Measurements from ENCODE around the gene MYRIP.

MYRIP gene

DNA sequence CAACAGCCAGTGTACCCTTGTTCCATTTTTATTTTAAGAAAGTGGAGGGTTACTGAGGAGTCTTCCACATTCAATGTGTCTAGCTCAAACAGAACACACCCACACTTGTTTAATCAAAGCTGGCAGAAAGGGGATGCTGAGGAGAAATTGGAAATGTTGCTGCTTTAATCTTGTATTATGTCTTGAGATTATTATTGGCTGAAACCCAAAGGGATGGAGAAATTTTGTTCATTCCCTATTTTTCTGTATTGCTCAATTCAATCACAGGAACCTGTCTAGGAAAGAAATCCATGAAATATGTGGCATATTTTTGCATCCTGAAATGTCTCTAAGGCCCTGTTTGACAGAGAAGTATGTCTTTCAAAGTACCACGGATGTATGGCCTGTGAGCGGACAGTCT lies 238.0 kb downstream of the MYRIP start:
- Histone ChIP-seq H3K18ac (ENCODE audit: low read length) (no peak overlapping the region), H3K23ac (ENCODE audit: low read depth, low read length, poor library complexity) (no peak overlapping the region), H3K9ac (ENCODE audit: low read depth, low read length, poor library complexity) (no peak overlapping the region), H2BK12ac (ENCODE audit: low read length) (no peak overlapping the region), H2BK15ac (ENCODE audit: low read length) (no peak overlapping the region), H2BK5ac (ENCODE audit: low read length) (no peak overlapping the region), H3K9me3 (replicated peaks in 1 of 2; ENCODE audit: control insufficient read depth in 2 of 2, insufficient read depth in 1 of 2, low read depth in 1 of 2, low read length in 2 of 2) (no peaks in the 10 kb centered on the region), H3K4me1 (ENCODE audit: control insufficient read depth in 2 of 2, insufficient read depth in 1 of 2, low read depth in 1 of 2, low read length in 2 of 2) (no peaks in the 10 kb centered on the region), H3K4me2 (ENCODE audit: insufficient read depth, low read length, poor library complexity, severe bottlenecking) (no peak overlapping the region), H3K27me3 (ENCODE audit: control insufficient read depth in 3 of 3, insufficient read depth in 3 of 3, low read depth in 1 of 3, low read length in 3 of 3) (no peaks in the 10 kb centered on the region), H3K4ac (ENCODE audit: low read length) (no peak overlapping the region), H3K14ac (ENCODE audit: low read length) (no peak overlapping the region), H3K79me1 (ENCODE audit: low read depth, low read length) (no peaks in the 10 kb centered on the region), H2AFZ (ENCODE audit: low read length) (no peak overlapping the region), H4K91ac (ENCODE audit: low read depth, low read length, poor library complexity) (no peak overlapping the region), H2AK5ac (ENCODE audit: low read depth, low read length) (no peak overlapping the region), H4K8ac (ENCODE audit: low read depth, low read length) (no peak overlapping the region), H3K27ac (replicated peaks; ENCODE audit: low read length) (no peak overlapping the region), H3K36me3 (replicated peaks in 1 of 2; ENCODE audit: control insufficient read depth in 2 of 2, insufficient read depth in 2 of 2, low read length in 2 of 2) (no peaks in the 10 kb centered on the region), H2BK120ac (ENCODE audit: low read depth, low read length) (no peak overlapping the region), H3K4me3 (ENCODE audit: low read length in 2 of 2) (no peak overlapping the region)
- no CpG with 5 or more reads among the region's 2 CpGs for WGBS, 2 donors (ENCODE audit: extremely low coverage in 2 of 2, insufficient read length in 2 of 2, insufficient replicate concordance in 1 of 2)
- DNase-seq (ENCODE audit: low spot score), result no peak

DNA sequence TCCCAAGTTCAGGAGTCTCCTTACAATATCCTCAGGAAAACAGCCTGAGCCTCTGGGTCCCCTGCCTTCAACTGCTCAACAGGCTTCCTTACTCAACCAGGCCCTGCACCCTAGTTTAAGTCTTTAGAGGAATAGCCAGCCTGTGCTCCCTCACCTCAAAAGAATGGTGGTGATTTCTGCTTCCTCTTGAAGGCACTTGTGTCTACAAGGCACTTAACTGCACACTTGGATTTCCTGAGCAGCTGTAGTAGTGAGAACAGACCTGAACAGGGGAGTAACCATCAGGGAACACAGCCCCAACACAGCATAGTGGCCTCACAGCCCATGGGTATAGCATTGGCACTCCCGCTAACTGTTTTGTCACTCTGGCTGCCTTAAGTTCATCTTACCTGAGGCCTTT lies 244.3 kb downstream of the MYRIP start:
- WGBS, 2 donors (ENCODE audit: extremely low coverage in 2 of 2, insufficient read length in 2 of 2, insufficient replicate concordance in 1 of 2), result no CpG with 5 or more reads among the region's 1 CpG

DNA sequence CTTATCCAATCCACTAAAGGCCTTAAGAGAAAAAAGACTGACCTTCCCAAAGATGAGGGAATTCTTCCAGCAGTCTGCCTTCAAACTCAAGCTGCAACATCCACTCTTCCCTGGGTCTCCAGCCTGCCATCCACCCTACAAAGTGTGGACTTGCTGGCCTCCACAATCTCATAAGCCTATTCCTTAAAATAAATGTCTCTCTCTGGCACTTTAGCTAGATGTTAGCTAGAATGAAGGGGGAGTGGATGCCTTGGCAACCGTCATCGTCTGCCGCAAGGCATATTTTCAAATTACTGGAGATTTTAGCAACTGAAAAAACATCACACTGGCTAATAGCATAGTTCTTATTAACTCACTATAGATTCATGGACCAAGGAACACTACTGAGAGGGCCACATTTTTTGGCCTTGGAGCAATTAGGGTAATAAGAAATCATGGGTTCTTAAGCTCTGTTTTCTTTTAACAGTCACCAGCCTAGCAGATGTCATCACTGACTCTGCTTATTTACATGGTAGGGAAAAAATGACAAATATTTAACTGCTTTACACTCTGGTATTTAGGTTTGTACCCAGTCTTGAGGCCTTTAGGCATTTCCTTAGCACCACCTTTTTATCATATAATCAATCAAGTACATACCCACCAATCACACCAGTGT lies 245.3 kb downstream of the MYRIP start:
- no peak overlapping the region for H3K18ac ChIP-seq (ENCODE audit: low read length)
- H4K91ac ChIP-seq (ENCODE audit: low read depth, low read length, poor library complexity), result no peak overlapping the region
- WGBS, 2 donors (ENCODE audit: extremely low coverage in 2 of 2, insufficient read length in 2 of 2, insufficient replicate concordance in 1 of 2), result no CpG with 5 or more reads among the region's 3 CpGs

More for the DNA sequence above, 244.3 kb downstream of the MYRIP start:
- H3K18ac ChIP-seq (ENCODE audit: low read length), result no peak overlapping the region
- no peak overlapping the region for H3K4ac ChIP-seq (ENCODE audit: low read length)
- H3K9ac ChIP-seq (ENCODE audit: low read depth, low read length, poor library complexity), result no peak overlapping the region
- no peak overlapping the region for H3K4me3 ChIP-seq (ENCODE audit: low read length in 2 of 2)
- H3K36me3 ChIP-seq (replicated peaks in 1 of 2; ENCODE audit: control insufficient read depth in 2 of 2, insufficient read depth in 2 of 2, low read length in 2 of 2), result no peaks in the 10 kb centered on the region
- no peak for DNase-seq (ENCODE audit: low spot score)
- H2BK15ac ChIP-seq (ENCODE audit: low read length), result no peak overlapping the region
- no peak overlapping the region for H2AK5ac ChIP-seq (ENCODE audit: low read depth, low read length)
- no peak overlapping the region for H2BK5ac ChIP-seq (ENCODE audit: low read length)
- no peak overlapping the region for H4K8ac ChIP-seq (ENCODE audit: low read depth, low read length)
- no peaks in the 10 kb centered on the region for H3K27me3 ChIP-seq (ENCODE audit: control insufficient read depth in 3 of 3, insufficient read depth in 3 of 3, low read depth in 1 of 3, low read length in 3 of 3)
- no peak overlapping the region for H3K27ac ChIP-seq (replicated peaks; ENCODE audit: low read length)
- H3K79me1 ChIP-seq (ENCODE audit: low read depth, low read length), result no peaks in the 10 kb centered on the region
- H3K4me2 ChIP-seq (ENCODE audit: insufficient read depth, low read length, poor library complexity, severe bottlenecking), result no peak overlapping the region
- no peak overlapping the region for H3K23ac ChIP-seq (ENCODE audit: low read depth, low read length, poor library complexity)
- H2BK12ac ChIP-seq (ENCODE audit: low read length), result no peak overlapping the region
- H2AFZ ChIP-seq (ENCODE audit: low read length), result no peak overlapping the region
- H3K4me1 ChIP-seq (ENCODE audit: control insufficient read depth in 2 of 2, insufficient read depth in 1 of 2, low read depth in 1 of 2, low read length in 2 of 2), result no peaks in the 10 kb centered on the region
- H3K14ac ChIP-seq (ENCODE audit: low read length), result no peak overlapping the region
- no peak overlapping the region for H2BK120ac ChIP-seq (ENCODE audit: low read depth, low read length)
- H4K91ac ChIP-seq (ENCODE audit: low read depth, low read length, poor library complexity), result no peak overlapping the region
- no peaks in the 10 kb centered on the region for H3K9me3 ChIP-seq (replicated peaks in 1 of 2; ENCODE audit: control insufficient read depth in 2 of 2, insufficient read depth in 1 of 2, low read depth in 1 of 2, low read length in 2 of 2)

DNA sequence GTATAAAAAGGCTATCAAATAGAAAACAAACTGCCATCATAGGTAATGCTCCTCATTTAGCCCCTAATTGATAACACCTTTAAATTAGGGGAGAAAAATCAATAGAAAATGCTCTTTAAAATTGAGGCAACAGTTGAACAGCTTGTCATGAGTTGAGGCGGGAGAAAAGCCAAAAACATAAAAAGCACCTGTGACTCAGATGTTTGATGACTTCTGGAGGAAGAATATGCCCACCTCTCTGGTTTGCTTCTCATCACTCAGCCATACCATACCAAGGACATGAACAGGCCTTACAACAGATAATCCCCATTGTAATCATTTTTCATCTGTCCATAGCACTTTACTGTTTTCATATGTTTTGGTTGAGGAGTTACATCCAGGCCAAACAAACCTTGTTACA lies 246.0 kb downstream of the MYRIP start:
- Histone ChIP-seq H4K91ac (ENCODE audit: low read depth, low read length, poor library complexity) (no peak overlapping the region), H3K79me1 (ENCODE audit: low read depth, low read length) (no peaks in the 10 kb centered on the region), H3K36me3 (replicated peaks in 1 of 2; ENCODE audit: control insufficient read depth in 2 of 2, insufficient read depth in 2 of 2, low read length in 2 of 2) (no peaks in the 10 kb centered on the region), H3K4me2 (ENCODE audit: insufficient read depth, low read length, poor library complexity, severe bottlenecking) (no peak overlapping the region), H3K14ac (ENCODE audit: low read length) (no peak overlapping the region), H2BK120ac (ENCODE audit: low read depth, low read length) (no peak overlapping the region), H3K23ac (ENCODE audit: low read depth, low read length, poor library complexity) (no peak overlapping the region), H3K4ac (ENCODE audit: low read length) (no peak overlapping the region), H3K27me3 (ENCODE audit: control insufficient read depth in 3 of 3, insufficient read depth in 3 of 3, low read depth in 1 of 3, low read length in 3 of 3) (no peaks in the 10 kb centered on the region), H3K4me1 (ENCODE audit: control insufficient read depth in 2 of 2, insufficient read depth in 1 of 2, low read depth in 1 of 2, low read length in 2 of 2) (no peaks in the 10 kb centered on the region), H3K9ac (ENCODE audit: low read depth, low read length, poor library complexity) (no peak overlapping the region), H2AFZ (ENCODE audit: low read length) (no peak overlapping the region), H3K18ac (ENCODE audit: low read length) (no peak overlapping the region), H4K8ac (ENCODE audit: low read depth, low read length) (no peak overlapping the region), H2AK5ac (ENCODE audit: low read depth, low read length) (no peak overlapping the region), H3K9me3 (replicated peaks in 1 of 2; ENCODE audit: control insufficient read depth in 2 of 2, insufficient read depth in 1 of 2, low read depth in 1 of 2, low read length in 2 of 2) (no peaks in the 10 kb centered on the region), H2BK5ac (ENCODE audit: low read length) (no peak overlapping the region), H2BK12ac (ENCODE audit: low read length) (no peak overlapping the region), H3K27ac (replicated peaks; ENCODE audit: low read length) (no peak overlapping the region), H2BK15ac (ENCODE audit: low read length) (no peak overlapping the region), H3K4me3 (ENCODE audit: low read length in 2 of 2) (no peak overlapping the region)
- WGBS, 2 donors (ENCODE audit: extremely low coverage in 2 of 2, insufficient read length in 2 of 2, insufficient replicate concordance in 1 of 2), result no CpG with 5 or more reads among the region's 1 CpG
- DNase-seq (ENCODE audit: low spot score), result no peak

More for the DNA sequence above, 245.3 kb downstream of the MYRIP start:
- H3K9ac ChIP-seq (ENCODE audit: low read depth, low read length, poor library complexity), result no peak overlapping the region
- H3K4me2 ChIP-seq (ENCODE audit: insufficient read depth, low read length, poor library complexity, severe bottlenecking), result no peak overlapping the region
- H2BK15ac ChIP-seq (ENCODE audit: low read length), result no peak overlapping the region
- H2AFZ ChIP-seq (ENCODE audit: low read length), result no peak overlapping the region
- no peak overlapping the region for H4K8ac ChIP-seq (ENCODE audit: low read depth, low read length)
- no peak overlapping the region for H3K27ac ChIP-seq (replicated peaks; ENCODE audit: low read length)
- H3K36me3 ChIP-seq (replicated peaks in 1 of 2; ENCODE audit: control insufficient read depth in 2 of 2, insufficient read depth in 2 of 2, low read length in 2 of 2), result no peaks in the 10 kb centered on the region
- H3K27me3 ChIP-seq (ENCODE audit: control insufficient read depth in 3 of 3, insufficient read depth in 3 of 3, low read depth in 1 of 3, low read length in 3 of 3), result no peaks in the 10 kb centered on the region
- no peak overlapping the region for H2AK5ac ChIP-seq (ENCODE audit: low read depth, low read length)
- no peak overlapping the region for H3K14ac ChIP-seq (ENCODE audit: low read length)
- H2BK12ac ChIP-seq (ENCODE audit: low read length), result no peak overlapping the region
- no peak for DNase-seq (ENCODE audit: low spot score)
- H3K4ac ChIP-seq (ENCODE audit: low read length), result no peak overlapping the region
- H3K79me1 ChIP-seq (ENCODE audit: low read depth, low read length), result no peaks in the 10 kb centered on the region
- H3K4me1 ChIP-seq (ENCODE audit: control insufficient read depth in 2 of 2, insufficient read depth in 1 of 2, low read depth in 1 of 2, low read length in 2 of 2), result no peaks in the 10 kb centered on the region
- no peak overlapping the region for H2BK5ac ChIP-seq (ENCODE audit: low read length)
- H3K4me3 ChIP-seq (ENCODE audit: low read length in 2 of 2), result no peak overlapping the region
- H3K9me3 ChIP-seq (replicated peaks in 1 of 2; ENCODE audit: control insufficient read depth in 2 of 2, insufficient read depth in 1 of 2, low read depth in 1 of 2, low read length in 2 of 2), result no peaks in the 10 kb centered on the region
- H2BK120ac ChIP-seq (ENCODE audit: low read depth, low read length), result no peak overlapping the region
- H3K23ac ChIP-seq (ENCODE audit: low read depth, low read length, poor library complexity), result no peak overlapping the region
